HepG2 (cell line): ENCODE data around the gene MYO10. TPM values are rescaled to one million over a fixed set of nuclear protein-coding genes. Genes with fewer than 3 reads are reported as not detected.
A peak's percentile ranks its signal among the peaks of the same experiment; 100 is the strongest.

Source experiments
- BORCS8-MEF2B ChIP-seq: sonication (generic); formaldehyde crosslinking; IDR thresholded peaks from 2 replicates; pipeline ENCODE4 v1.8.0; 2022; ENCODE audit warnings: mild to moderate bottlenecking, missing genetic modification reagents
- CEBPB ChIP-seq: IDR thresholded peaks from 2 replicates; pipeline ENCODE4 v1.6.1; 2011; ENCODE audit warnings: low read depth, low read length, improper control_type of control experiment, borderline replicate concordance
- CREBL2 ChIP-seq: sonication (generic); formaldehyde crosslinking; IDR thresholded peaks from 2 replicates; pipeline ENCODE4 v1.8.1; 2023; ENCODE audit warnings: missing genetic modification reagents, mild to moderate bottlenecking, borderline replicate concordance
- DZIP1 ChIP-seq: sonication (generic); formaldehyde crosslinking; IDR thresholded peaks from 2 replicates; pipeline ENCODE4 v1.5.0; 2020; ENCODE audit warnings: mild to moderate bottlenecking, missing genetic modification reagents
- EED ChIP-seq: sonication (generic); formaldehyde crosslinking; IDR thresholded peaks from 2 replicates; pipeline ENCODE4 v1.5.0; 2020; ENCODE audit warnings: mild to moderate bottlenecking, missing genetic modification reagents
- GTF3A ChIP-seq: sonication (generic); formaldehyde crosslinking; conservative IDR thresholded peaks from 2 replicates; pipeline ENCODE4 v1.4.0; 2020; ENCODE audit warnings: mild to moderate bottlenecking, missing genetic modification reagents
- HNRNPK ChIP-seq: fragments of 200-400 bp; formaldehyde crosslinking; IDR thresholded peaks from 2 replicates; pipeline ENCODE4 v1.6.1; 2018; ENCODE audit warnings: low read length, low read depth, moderate library complexity, mild to moderate bottlenecking; ENCODE audit not compliant: poor library complexity, severe bottlenecking
- MAZ ChIP-seq, 2 experiments: sonication (generic) in 1 of 2; formaldehyde crosslinking in 1 of 2; IDR thresholded peaks; 2 replicates each; pipeline versions ENCODE4 v1.5.0 to v1.6.1; 2012 to 2020; ENCODE audit warnings: low read depth in 2 of 2, mild to moderate bottlenecking in 2 of 2, borderline replicate concordance in 1 of 2, improper control_type of control experiment in 1 of 2, low read length in 1 of 2, missing genetic modification reagents in 1 of 2, moderate library complexity in 1 of 2
- PRDM10 ChIP-seq: sonication (generic); formaldehyde crosslinking; IDR thresholded peaks from 2 replicates; pipeline ENCODE4 v1.4.0; 2020; ENCODE audit warnings: low read depth, missing genetic modification reagents
- PRDM4 ChIP-seq: sonication (generic); formaldehyde crosslinking; IDR thresholded peaks from 2 replicates; pipeline ENCODE4 v1.9.0; 2021; ENCODE audit warnings: missing genetic modification reagents, borderline replicate concordance
- RBAK ChIP-seq: sonication (generic); formaldehyde crosslinking; IDR thresholded peaks from 2 replicates; pipeline ENCODE4 v1.5.1; 2020; ENCODE audit warnings: mild to moderate bottlenecking, missing genetic modification reagents
- REPIN1 ChIP-seq: sonication (generic); formaldehyde crosslinking; IDR thresholded peaks from 2 replicates; pipeline ENCODE4 v1.8.0; 2022; ENCODE audit warnings: missing genetic modification reagents, low read depth, mild to moderate bottlenecking, borderline replicate concordance
- SAFB2 ChIP-seq: sonication (generic); formaldehyde crosslinking; IDR thresholded peaks from 2 replicates; pipeline ENCODE4 v1.5.1; 2020; ENCODE audit warnings: missing genetic modification reagents, low read depth, mild to moderate bottlenecking, borderline replicate concordance
- SNAI1 ChIP-seq: sonication (generic); formaldehyde crosslinking; IDR thresholded peaks from 2 replicates; pipeline ENCODE4 v1.5.0; 2020; ENCODE audit warnings: mild to moderate bottlenecking, missing genetic modification reagents, borderline replicate concordance
- ZFX ChIP-seq: sonication (generic); formaldehyde crosslinking; IDR thresholded peaks from 2 replicates; pipeline ENCODE4 v1.4.0; 2020; ENCODE audit warnings: mild to moderate bottlenecking, low read depth, missing genetic modification reagents, moderate library complexity
- ZNF724P ChIP-seq: sonication (generic); formaldehyde crosslinking; IDR thresholded peaks from 2 replicates; pipeline ENCODE4 v1.8.0; 2022; ENCODE audit warnings: missing genetic modification reagents, borderline replicate concordance
- ZNF781 ChIP-seq: sonication (generic); formaldehyde crosslinking; IDR thresholded peaks from 2 replicates; pipeline ENCODE4 v1.5.1; 2020; ENCODE audit warnings: borderline replicate concordance, mild to moderate bottlenecking, missing genetic modification reagents; ENCODE audit errors: not compliant biosample characterization
- polyA plus RNA-seq, 8 experiments: library from polyadenylated mRNA; depleted of rRNA in 3 of 8; stranded (reverse) in 7 of 8; unstranded in 1 of 8; fragments of >200 nt; fragmentation: Illumina TruSeq in 4 of 8; extraction: Trizol in 4 of 8; gene quantifications; 2 replicates each; pipeline versions ENCODE4 v1.2.1 to v1.2.3, GENCODE V29; 2011 to 2016; ENCODE audit warnings: low read depth in 4 of 8, missing spikeins in 1 of 8, mixed read lengths in 1 of 8; ENCODE audit not compliant: insufficient read depth in 1 of 8
- total RNA-seq, 5 experiments: library from RNA; depleted of rRNA; stranded (reverse); fragments of >200 nt; fragmentation: Illumina TruSeq; extraction: Trizol; gene quantifications; 2 replicates each; pipeline ENCODE4 v1.2.3, GENCODE V29; 2016; ENCODE audit warnings: low read depth in 1 of 5

The MYO10 gene
- total and polyA plus RNA-seq, 2 of the 13 experiments (the other 11 are each of a cell fraction or from before 2014, with no cell fraction given) = 4.5 to 14.0 TPM

- TF ChIP-seq DZIP1 (CRISPR knock-in tag) (no peak), ZNF781 (CRISPR knock-in tag) (no peak), RBAK (CRISPR knock-in tag) (no peak), MAZ (IDR thresholded peaks at IDR 0.05; ENCODE audit: borderline replicate concordance, low read depth, low read length) (no peak), MAZ (CRISPR knock-in tag; IDR thresholded peaks at IDR 0.05; ENCODE audit: low read depth) (no peak), EED (no peak), ZNF724P (CRISPR knock-in tag) (no peak), ZFX (CRISPR knock-in tag) (peak; percentile 76), SNAI1 (CRISPR knock-in tag) (peak; percentile 58; the same call in 1 of the 2 replicates), CREBL2 (no peak), CEBPB (peak; percentile 84), PRDM4 (CRISPR knock-in tag) (no peak), SAFB2 (no peak), HNRNPK (no peak), BORCS8-MEF2B (CRISPR knock-in tag) (no peak), REPIN1 (CRISPR knock-in tag) (no peak; the same call in 1 of the 2 replicates), GTF3A (no peak), PRDM10 (CRISPR knock-in tag) (no peak)
These were observed 178.0 kb downstream of the MYO10 start (continued) for GRCh38 chr5:16757989-16758501.
